Right forelimb (tissue), 1 donor: Measurements from ENCODE around the gene HMCN2.

Source experiments
- DNase-seq: peaks from one replicate; pipeline ENCODE4 v3.0.0-alpha.2; 2018

The HMCN2 gene

GRCh38 chr9:130309689-130310455, 44.3 kb downstream of the HMCN2 start:
- DNase-seq: no peak

GRCh38 chr9:130310456-130310855, 44.9 kb downstream of the HMCN2 start:
- no peak for DNase-seq

GRCh38 chr9:130311003-130311402, 45.4 kb downstream of the HMCN2 start:
- DNase-seq: no peak

- DNase-seq: no peak
Measured at GRCh38 chr9:130311408-130312140, 46.0 kb downstream of the HMCN2 start.

GRCh38 chr9:130313103-130313858, 47.7 kb downstream of the HMCN2 start:
- no peak for DNase-seq

GRCh38 chr9:130315446-130316226, 50.1 kb downstream of the HMCN2 start:
- DNase-seq: no peak

- DNase-seq: no peak
Measured at GRCh38 chr9:130316430-130316829, 50.9 kb downstream of the HMCN2 start.

GRCh38 chr9:130319300-130319699, 53.7 kb downstream of the HMCN2 start:
- DNase-seq: no peak

GRCh38 chr9:130319944-130320712, 54.6 kb downstream of the HMCN2 start:
- DNase-seq: no peak

GRCh38 chr9:130320723-130321481, 55.3 kb downstream of the HMCN2 start:
- DNase-seq: no peak

- no peak for DNase-seq
Measured at GRCh38 chr9:130321539-130321938, 56.0 kb downstream of the HMCN2 start.

- DNase-seq: no peak
Measured at GRCh38 chr9:130323051-130323745, 57.6 kb downstream of the HMCN2 start.

- DNase-seq: no peak
Measured at GRCh38 chr9:130325921-130326320, 60.4 kb downstream of the HMCN2 start.

- DNase-seq: no peak
Measured at GRCh38 chr9:130327070-130327780, 61.7 kb downstream of the HMCN2 start.

- peak; percentile 60 for DNase-seq
Measured at GRCh38 chr9:130327781-130328348, 62.3 kb downstream of the HMCN2 start.

- DNase-seq: no peak
Measured at GRCh38 chr9:130328349-130328801, 62.8 kb downstream of the HMCN2 start.

GRCh38 chr9:130329061-130329460, 63.5 kb downstream of the HMCN2 start:
- no peak for DNase-seq

GRCh38 chr9:130330202-130330862, 64.8 kb downstream of the HMCN2 start:
- DNase-seq: no peak

GRCh38 chr9:130331061-130331460, 65.5 kb downstream of the HMCN2 start:
- DNase-seq: no peak
